Endothelial cell of umbilical vein (primary cell): ENCODE measurements around the gene PRRG1. TPM values are rescaled to one million over a fixed set of nuclear protein-coding genes. Genes with fewer than 3 reads are reported as not detected.

Source experiments
- Bru-seq: library from RNA; stranded (reverse); fragments of 400-500 nt; gene quantifications from one replicate; lab custom pipeline; 2021; lab: Mats Ljungman, UMichigan
- BruChase-seq, 2 experiments: library from RNA; stranded (reverse); fragments of 400-500 nt; gene quantifications; one replicate each; lab custom pipeline; 2021; lab: Mats Ljungman, UMichigan
- BruUV-seq: library from RNA; stranded (reverse); fragments of 400-500 nt; replicated peaks from 2 replicates; lab custom pipeline; 2021; lab: Mats Ljungman, UMichigan
- CTCF ChIA-PET: fragments of 300-600, 350-600 bp; sonication (Branson Sonifier 250); formaldehyde crosslinking; loops from one replicate; lab custom pipeline; 2021; ENCODE audit warnings: antibody characterized with exemption, inconsistent platforms; lab: Charles Lee
- POLR2A ChIA-PET: fragments of 300-600, 350-600 bp; sonication (Branson Sonifier 250); formaldehyde crosslinking; loops from one replicate; lab custom pipeline; 2021; ENCODE audit warnings: antibody characterized with exemption, inconsistent platforms; lab: Charles Lee
- DNase-seq: peaks from one replicate; pipeline ENCODE4 v3.0.0-alpha.2; 2011; ENCODE audit warnings: low read depth, low spot score
- FAIRE-seq: peaks from 2 replicates; lab custom pipeline; 2011; peaks lifted over from hg19 to GRCh38; lab: Jason Lieb, UNC
- H2AFZ ChIP-seq: 2 replicates; pipeline ENCODE4 v1.6.0; 2012; ENCODE audit warnings: low read depth, low read length, control low read depth, inconsistent platforms
- H3K27ac ChIP-seq: 2 replicates; pipeline ENCODE4 v1.5.1; 2011; ENCODE audit warnings: low read depth, mild to moderate bottlenecking, control low read depth, low read length, moderate library complexity; ENCODE audit not compliant: insufficient read depth
- H3K27me3 ChIP-seq, 2 experiments: 2 replicates each; pipeline versions ENCODE4 v1.6.0 to v1.6.1; 2011; ENCODE audit warnings: low read length in 2 of 2, mixed read lengths in 1 of 2; ENCODE audit not compliant: control insufficient read depth in 2 of 2, insufficient read depth in 2 of 2
- H3K36me3 ChIP-seq, 2 experiments: 2 replicates in 1 of 2; 3 replicates in 1 of 2; pipeline ENCODE4 v1.5.1; 2011; ENCODE audit warnings: low read length in 2 of 2, mild to moderate bottlenecking in 1 of 2, moderate library complexity in 1 of 2; ENCODE audit not compliant: control insufficient read depth in 2 of 2, insufficient read depth in 2 of 2; ENCODE audit errors: extremely low read depth in 1 of 2
- H3K4me1 ChIP-seq: 3 replicates; pipeline ENCODE4 v1.5.1; 2011; ENCODE audit warnings: mild to moderate bottlenecking, low read length; ENCODE audit not compliant: control insufficient read depth, insufficient read depth; ENCODE audit errors: extremely low read depth
- H3K4me2 ChIP-seq: 2 replicates; pipeline ENCODE4 v1.6.1; 2011; ENCODE audit warnings: low read length, control low read depth, mixed read lengths; ENCODE audit not compliant: insufficient read depth
- H3K4me3 ChIP-seq, 3 experiments: fragments of 200-600 bp in 1 of 3; sonication (generic), shearing (Covaris generic) in 1 of 3; replicated peaks in 1 of 3; 2 replicates each; pipeline ENCODE4 v1.5.1; 2011 to 2016; ENCODE audit warnings: control low read depth in 3 of 3, low read length in 3 of 3, mild to moderate bottlenecking in 2 of 3, inconsistent platforms in 1 of 3, low read depth in 1 of 3, moderate library complexity in 1 of 3; ENCODE audit not compliant: insufficient read depth in 1 of 3
- H3K79me2 ChIP-seq: 2 replicates; pipeline ENCODE4 v1.6.0; 2012; ENCODE audit warnings: low read length, inconsistent platforms; ENCODE audit not compliant: control insufficient read depth, insufficient read depth
- H3K9ac ChIP-seq: replicated peaks from 2 replicates; pipeline ENCODE3; 2011; ENCODE audit warnings: low read length, control low read depth; ENCODE audit not compliant: insufficient read depth; ENCODE audit errors: extremely low read depth
- H3K9me1 ChIP-seq: replicated peaks from 3 replicates; pipeline ENCODE4 v1.6.0; 2011; ENCODE audit warnings: mild to moderate bottlenecking, low read length; ENCODE audit not compliant: control insufficient read depth, insufficient read depth; ENCODE audit errors: extremely low read depth
- H3K9me3 ChIP-seq: replicated peaks from 2 replicates; pipeline ENCODE4 v1.5.1; 2012; ENCODE audit warnings: low read length, inconsistent platforms; ENCODE audit not compliant: control insufficient read depth, insufficient read depth
- H4K20me1 ChIP-seq: replicated peaks from 2 replicates; pipeline ENCODE3; 2011; ENCODE audit warnings: mild to moderate bottlenecking, low read length; ENCODE audit not compliant: control insufficient read depth, insufficient read depth; ENCODE audit errors: extremely low read depth
- CTCF ChIP-seq, 2 donors: IDR thresholded peaks; 1 replicate in 1 of 2; 2 replicates in 1 of 2; pipeline ENCODE4 v1.5.1; 2011; ENCODE audit warnings: low read length in 2 of 2, mild to moderate bottlenecking in 2 of 2, moderate library complexity in 2 of 2, control low read depth in 1 of 2, inconsistent platforms in 1 of 2, low read depth in 1 of 2; ENCODE audit not compliant: insufficient read depth in 1 of 2; ENCODE audit errors: extremely low read depth in 1 of 2
- FOS ChIP-seq: IDR thresholded peaks from 2 replicates; pipeline ENCODE4 v1.6.1; 2011; ENCODE audit warnings: mild to moderate bottlenecking, low read length, moderate library complexity, borderline replicate concordance; ENCODE audit not compliant: insufficient read depth
- MYC ChIP-seq: IDR thresholded peaks from one replicate; pipeline ENCODE4 v1.6.1; 2011; ENCODE audit warnings: mild to moderate bottlenecking, low read depth, low read length
- POLR2A ChIP-seq: IDR thresholded peaks from 2 replicates; pipeline ENCODE4 v1.6.1; 2012; ENCODE audit warnings: low read depth, mild to moderate bottlenecking, control low read depth, low read length
- POLR2AphosphoS5 ChIP-seq: IDR thresholded peaks from 2 replicates; pipeline ENCODE4 v1.6.1; 2012; ENCODE audit warnings: low read depth, mild to moderate bottlenecking, control low read depth, low read length, moderate library complexity; ENCODE audit not compliant: insufficient read depth
- dilution Hi-C: fragments of 300-500 bp; cut with MboI; formaldehyde crosslinking; loops from one replicate; pipeline ENCODE4 v1.15.0; 2019; ENCODE audit warnings: low sequenced_read_pairs; ENCODE audit not compliant: extremely low pct_ligation_motif_present
- intact Hi-C: fragments of 100-400 bp; cut with micrococcal nuclease; formaldehyde crosslinking; loops from one replicate; pipeline ENCODE4 v1.10.0; 2022
- long read RNA-seq: library from polyadenylated mRNA; stranded (forward); transcript quantifications from one replicate; pipeline ENCODE4 v2.0.0, GENCODE V29; 2021
- polyA minus RNA-seq, 3 experiments: library from RNA; depleted of rRNA, polyadenylated mRNA; stranded (reverse); fragments of >200 nt; gene quantifications; 1 replicate in 1 of 3; 2 replicates in 2 of 3; pipeline ENCODE4 v1.2.3, GENCODE V29; 2011
- polyA plus RNA-seq, 4 experiments: library from polyadenylated mRNA; depleted of rRNA in 3 of 4; stranded (reverse) in 3 of 4; unstranded in 1 of 4; fragments of >200 nt; gene quantifications; 2 replicates each; pipeline versions ENCODE4 v1.2.1 to v1.2.3, GENCODE V29; 2011 to 2012; ENCODE audit warnings: missing spikeins in 1 of 4
- total RNA-seq: library from RNA; stranded (reverse); gene quantifications from 2 replicates; pipeline ENCODE4 v1.2.3, GENCODE V29; 2021

The PRRG1 gene
- 28.3 and 37.6 TPM in 2 replicates for total RNA-seq
- 46.3 TPM in 2 replicates for polyA plus RNA-seq
- polyA plus RNA-seq (2011; cell fraction: cytosol; rRNA removed): 22.4 and 22.5 TPM in 2 replicates
- polyA plus RNA-seq (2011; cell fraction: nucleus; rRNA removed): 29.3 and 33.3 TPM in 2 replicates
- 28.8 and 39.5 TPM in 2 replicates for polyA plus RNA-seq (2012)
- polyA minus RNA-seq: 91.0 and 105 TPM in 2 replicates
- polyA minus RNA-seq (2011; cell fraction: cytosol; rRNA and poly(A)+ RNA removed): 10.9 TPM
- 57.9 and 77.3 TPM in 2 replicates for polyA minus RNA-seq (2011; cell fraction: nucleus; rRNA and poly(A)+ RNA removed)
- Bru-seq, nascent RNA: percentile 95 among the genes with signal in this experiment
- BruChase-seq, experiment 1, labeled RNA remaining after a 6-hour chase: percentile 97 among the genes with signal in this experiment
- percentile 99 among the genes with signal in this experiment for BruChase-seq, experiment 2, labeled RNA remaining after a 2-hour chase
- long read RNA-seq, full-length matches to known transcripts: 31 of 35 reads
- long read RNA-seq, partial matches to known transcripts: 0 of 35 reads
- long read RNA-seq, other reads (novel, unspliced or antisense): 4 of 35 reads

- TSS peak; percentile 75 for BruUV-seq
- Histone ChIP-seq H3K79me2 (peaks cover 27% of the 10 kb centered on the region), H3K9me1 (no peaks in the 10 kb centered on the region), H3K4me1 (peaks cover 6% of the 10 kb centered on the region), H3K27ac (peak within 1 kb of the TSS; percentile 89), H3K4me3 (peak within 1 kb of the TSS; percentile 64 to 98 (median 68)), H4K20me1 (no peaks in the 10 kb centered on the region), H3K27me3 (no peaks in the 10 kb centered on the region), H2AFZ (peak within 1 kb of the TSS; percentile 83), H3K9ac (peak within 1 kb of the TSS; percentile 80), H3K4me2 (peak within 1 kb of the TSS; percentile 92), H3K36me3 (no peaks in the 10 kb centered on the region), H3K9me3 (no peaks in the 10 kb centered on the region)
- FAIRE-seq (no peak), DNase-seq (peak; percentile 77)
- ChIA-PET CTCF (interaction anchor here (0.6 to 1.4 kb wide), 2 partner anchors 22 to 914 kb away, joined by 3 to 6 read pairs; no protein-coding TSS in a partner anchor), POLR2A (interaction anchor here (0.6 to 1.5 kb wide), 4 partner anchors 19 to 77 kb away, joined by 3 read pairs; no protein-coding TSS in a partner anchor)
- intact Hi-C loops: loop anchor here (1.0 to 5.0 kb wide), 3 partner anchors 31 to 643 kb away; a partner anchor contains a TSS
- dilution Hi-C loops: no loop called here
- TF ChIP-seq FOS (peak; percentile 16), MYC (no peak), POLR2A (peak; percentile 80), POLR2AphosphoS5 (peak; percentile 48), CTCF (IDR thresholded peaks at IDR 0.05; ENCODE audit: extremely low read depth in 1 of 2, insufficient read depth in 1 of 2, low read depth in 1 of 2, low read length in 2 of 2) (no peak)
Measured at GRCh38 chrX:37349221-37350033, at the start of gene PRRG1. TSS of gene PRRG1 (plus strand) at chrX:37349364. CDS start at chrX:37406250, 56,886 bp downstream.
